Activated CD8-positive, alpha-beta memory T cell treated with anti-CD3 and anti-CD28 coated beads for 48 hours (primary cell): Measurements from ENCODE around the gene LRRC4B.
A peak's percentile ranks its signal among the peaks of the same experiment; 100 is the strongest.
"Not testable (repeated sequence)": the region's sequence is repeated elsewhere in the genome, so short reads cannot be mapped to it uniquely, and the experiment has no call there.

Source experiments
- DNase-seq, 3 experiments: peaks; one replicate each; pipeline ENCODE4 v3.0.0-alpha.2; 2020; ENCODE audit warnings: low read depth in 2 of 3, low spot score in 2 of 3

LRRC4B gene

DNA sequence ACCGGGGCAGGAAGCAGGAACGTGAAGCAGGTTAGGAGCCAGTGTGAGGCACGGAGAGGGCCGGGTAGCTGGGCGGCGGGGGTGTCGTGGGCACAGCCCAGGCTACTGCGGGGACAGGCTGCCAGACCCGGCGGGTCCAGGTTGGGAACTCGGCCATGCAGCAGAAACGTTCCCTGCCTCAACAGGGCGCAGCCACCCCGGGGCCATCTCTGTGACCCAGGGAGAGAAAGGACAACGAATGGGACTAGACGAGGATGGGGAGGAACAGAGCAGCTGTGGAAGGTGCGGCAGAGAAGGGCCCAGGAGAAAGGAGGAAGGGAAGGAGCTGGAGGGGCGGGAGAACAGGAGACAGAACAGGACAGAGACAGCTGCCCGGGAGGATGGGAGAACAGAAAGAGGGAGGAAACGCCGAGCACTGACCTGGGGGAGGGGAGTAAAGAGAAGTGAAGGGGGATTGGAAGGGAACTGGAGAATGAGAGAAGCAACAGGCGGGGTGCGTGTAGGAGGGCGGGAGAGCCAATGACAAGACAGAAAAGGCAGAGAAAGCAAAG lies 78.7 kb downstream of the LRRC4B start:
- no peak for DNase-seq

DNA sequence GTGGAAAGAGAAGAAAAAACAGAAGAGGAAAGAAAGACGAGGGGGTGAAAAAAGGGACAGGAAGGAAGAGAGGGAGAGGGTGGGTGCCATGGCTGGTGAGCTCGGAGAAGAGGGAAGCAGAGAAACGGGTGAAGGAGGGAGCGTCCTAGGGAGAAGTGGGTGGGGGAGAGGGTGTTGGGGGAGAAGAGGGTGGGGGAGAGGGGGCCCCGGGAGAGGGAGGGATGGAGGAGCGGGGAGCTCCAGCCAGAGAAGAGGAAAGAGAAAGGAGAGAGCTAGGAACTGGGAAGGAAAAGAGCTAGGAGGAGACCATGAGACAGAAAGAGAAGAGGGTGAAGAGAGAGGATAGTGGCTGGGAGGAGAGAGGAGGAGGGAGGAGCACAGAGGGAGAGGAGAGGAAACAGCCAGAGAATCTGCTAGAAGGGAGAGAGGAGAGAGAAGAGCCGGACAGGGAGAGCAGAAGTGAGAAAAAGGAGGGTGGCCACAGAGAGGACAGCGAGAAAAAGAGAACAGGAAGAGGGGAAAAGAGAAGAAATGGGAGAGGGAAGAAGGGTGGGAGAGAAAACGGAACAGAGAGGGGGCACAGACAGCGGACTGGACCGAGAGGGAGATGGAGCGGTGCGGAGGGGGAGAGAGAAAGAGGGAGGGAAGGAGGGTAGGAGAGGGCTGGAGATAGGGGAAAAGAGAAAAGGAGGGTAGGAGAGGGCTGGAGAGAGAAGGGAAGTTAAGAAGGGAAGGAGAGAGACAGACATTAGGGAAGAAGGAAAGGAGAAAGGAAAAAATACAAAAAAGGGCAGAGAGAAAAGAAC lies 79.6 kb downstream of the LRRC4B start:
- no peak for DNase-seq

DNA sequence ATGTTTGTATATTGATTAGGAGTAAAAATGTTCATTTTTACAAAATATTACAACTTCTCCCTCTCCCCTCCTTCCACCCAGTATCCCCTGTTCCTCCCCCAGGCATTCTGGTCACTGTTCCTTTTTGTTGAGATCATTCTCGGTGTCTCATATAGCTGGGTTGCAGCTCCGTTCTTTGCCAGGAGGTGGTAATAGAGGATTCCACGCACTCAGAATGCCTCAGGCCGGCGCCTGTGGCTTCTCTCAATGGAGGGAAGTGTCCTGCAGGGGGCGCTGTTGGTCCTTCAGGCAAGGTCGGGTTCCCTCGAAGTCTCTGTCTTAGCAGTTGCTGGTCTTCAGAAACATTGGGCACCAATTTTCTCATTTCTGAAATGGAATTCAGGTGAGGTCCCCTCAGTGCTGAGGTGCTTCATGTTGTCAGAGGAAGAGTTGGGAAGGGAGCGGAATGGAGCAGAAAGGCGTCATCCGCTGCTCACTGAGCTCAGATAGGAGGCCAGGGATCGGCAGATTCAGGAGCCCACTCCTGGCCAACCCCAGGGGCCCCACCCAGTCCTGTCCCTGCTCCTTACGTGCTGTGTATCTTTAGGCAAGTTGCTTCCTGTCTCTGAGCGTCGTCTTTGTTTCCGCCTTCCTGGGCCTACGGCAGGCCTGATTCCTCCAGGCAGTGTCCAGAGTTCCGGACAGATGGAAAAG lies 81.3 kb downstream of the LRRC4B start:
- peak in 2 of 3 experiments; percentile 30 to 78 for DNase-seq

- no peak for DNase-seq
Observed at GRCh38 chr19:50485284-50485955, 82.8 kb downstream of the LRRC4B start.

DNA sequence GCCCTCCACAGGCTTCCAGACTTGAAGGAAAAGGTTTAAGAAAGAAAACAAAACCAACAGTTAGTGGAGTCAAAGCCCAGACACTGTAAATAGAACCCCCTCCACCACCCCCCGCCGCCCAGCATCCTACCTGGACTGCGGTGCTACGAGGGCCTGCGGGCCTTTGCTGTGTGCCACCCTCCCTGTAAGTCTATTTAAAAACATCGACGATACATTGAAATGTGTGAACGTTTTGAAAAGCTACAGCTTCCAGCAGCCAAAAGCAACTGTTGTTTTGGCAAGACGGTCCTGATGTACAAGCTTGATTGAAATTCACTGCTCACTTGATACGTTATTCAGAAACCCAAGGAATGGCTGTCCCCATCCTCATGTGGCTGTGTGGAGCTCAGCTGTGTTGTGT lies 85.3 kb downstream of the LRRC4B start:
- no peak for DNase-seq

DNA sequence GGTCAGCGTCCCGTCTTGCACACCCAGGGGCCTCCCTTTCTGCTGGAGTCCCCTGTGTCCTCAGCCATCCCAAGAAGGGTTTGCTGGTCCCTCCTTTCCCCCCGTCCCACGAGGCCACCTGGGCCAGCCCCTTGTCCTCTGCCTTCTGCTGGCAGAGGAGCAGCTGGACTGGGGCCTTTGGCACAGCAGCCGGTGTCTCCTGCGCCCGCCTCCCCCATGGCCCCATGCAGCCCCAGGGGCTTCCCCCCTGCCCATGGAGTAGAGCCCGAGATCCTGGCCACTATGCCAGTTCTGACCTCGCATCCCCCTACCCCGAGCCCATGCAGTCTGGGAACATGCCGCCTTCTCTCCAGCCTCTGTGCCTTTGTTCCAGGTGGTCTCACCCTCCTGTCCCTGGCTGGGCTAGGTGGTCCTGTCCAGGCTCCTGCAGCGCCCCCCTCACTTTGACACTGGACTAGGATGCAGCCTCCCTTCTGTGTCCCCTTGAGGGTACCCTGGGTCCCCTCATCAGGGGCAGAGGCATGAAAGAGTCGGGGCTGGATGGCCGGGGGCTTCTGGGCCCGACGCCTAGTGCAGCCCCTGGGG lies 85.9 kb downstream of the LRRC4B start:
- no peak for DNase-seq

GRCh38 chr19:50481351-50482149 lies 86.7 kb downstream of the LRRC4B start:
- no peak for DNase-seq

- no peak for DNase-seq
Observed at GRCh38 chr19:50480281-50481111, 87.7 kb downstream of the LRRC4B start.

DNA sequence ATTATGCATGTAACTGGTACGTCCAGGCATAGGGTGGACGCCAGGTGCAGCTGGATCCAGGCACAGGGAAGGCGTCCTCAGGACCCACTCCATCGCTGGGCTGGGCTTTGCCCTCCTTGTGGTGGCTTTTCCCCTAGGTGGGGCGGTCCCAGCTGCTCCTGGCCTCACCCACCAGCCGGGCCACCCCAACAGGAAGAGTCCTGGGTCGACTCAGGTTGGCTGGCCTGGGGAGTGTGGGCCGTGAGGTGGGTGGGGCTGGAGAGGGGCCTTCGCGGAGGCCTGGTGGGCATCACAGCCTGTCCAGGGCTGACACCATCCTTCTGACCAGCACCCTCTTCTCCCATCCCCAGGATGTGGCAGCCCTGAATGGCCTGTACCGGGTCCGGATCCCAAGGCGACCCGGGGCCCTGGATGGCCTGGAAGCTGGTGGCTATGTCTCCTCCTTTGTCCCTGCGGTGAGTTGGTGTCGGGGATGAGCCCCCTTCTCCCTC lies 88.4 kb downstream of the LRRC4B start:
- DNase-seq, result no peak

GRCh38 chr19:50478901-50479715 lies 89.1 kb downstream of the LRRC4B start:
- no peak for DNase-seq

GRCh38 chr19:50477751-50478515 lies 90.3 kb downstream of the LRRC4B start:
- DNase-seq, result no peak

- no peak for DNase-seq
Observed at GRCh38 chr19:50476907-50477238, 91.4 kb downstream of the LRRC4B start.

DNA sequence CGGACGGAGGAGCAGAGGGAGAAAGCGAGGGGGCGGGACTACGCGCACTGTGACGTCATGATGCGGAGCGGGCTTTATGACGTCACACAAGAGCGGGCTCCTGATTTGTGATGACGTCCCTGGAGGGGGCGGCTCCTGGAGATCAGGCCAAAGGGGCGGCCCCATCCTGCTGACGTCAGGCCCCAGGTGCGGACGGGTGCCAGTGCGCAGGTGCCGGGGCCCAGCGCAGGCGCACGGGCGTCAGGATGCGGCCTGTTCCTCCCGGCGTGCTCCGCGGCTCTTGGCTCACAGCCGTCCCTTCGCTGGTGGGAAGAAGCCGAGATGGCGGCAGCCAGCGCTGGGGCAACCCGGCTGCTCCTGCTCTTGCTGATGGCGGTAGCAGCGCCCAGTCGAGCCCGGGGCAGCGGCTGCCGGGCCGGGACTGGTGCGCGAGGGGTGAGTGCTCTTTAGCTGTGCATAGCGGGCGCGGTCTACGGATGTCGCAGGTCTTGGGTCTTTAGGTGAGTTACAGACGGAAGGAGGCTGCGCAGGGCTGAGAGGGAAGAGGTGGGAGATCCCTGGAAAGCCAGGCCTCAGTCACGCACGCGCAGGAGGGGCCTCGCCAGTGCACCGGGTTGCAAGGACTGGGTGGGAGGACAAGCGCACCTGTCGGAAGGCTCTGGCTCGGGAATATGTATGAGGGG lies 91.9 kb downstream of the LRRC4B start, which contains the start of the genes EMC10 and GARIN5A:
Gene EMC10 (plus strand): TSS at position 284 of the 683 bp plus-strand sequence. CDS start 38 bp downstream, at position 322.
Gene GARIN5A (minus strand): TSS at position 625 of the 683 bp plus-strand sequence. CDS start 460 bp downstream, at position 165.
- peak; percentile 82 to 93 (median 93) for DNase-seq

DNA sequence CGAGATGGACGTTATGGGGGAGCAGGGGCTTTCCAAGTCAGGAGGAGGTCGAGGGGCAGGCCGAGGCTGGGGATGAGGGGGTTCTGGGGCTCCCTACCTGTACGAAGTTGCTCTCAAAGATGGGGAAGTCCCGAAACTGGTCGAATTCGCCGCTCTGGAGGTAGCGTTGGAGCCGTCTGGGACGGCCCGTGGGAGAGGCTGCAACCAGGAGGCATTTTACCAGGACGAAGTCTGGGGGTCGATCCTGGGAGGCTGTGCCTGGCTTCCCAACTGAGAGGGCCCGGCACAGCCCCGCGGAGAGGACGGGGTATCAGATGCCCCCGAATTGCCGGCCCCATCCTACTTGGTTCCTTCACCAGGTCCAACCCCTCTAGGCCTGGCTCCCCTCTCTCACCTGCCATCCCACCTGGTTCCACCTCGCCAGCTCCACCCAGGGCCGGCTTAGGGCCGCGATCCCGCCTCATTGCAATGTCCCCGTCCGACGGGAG lies 92.5 kb downstream of the LRRC4B start:
- DNase-seq, result no peak

- DNase-seq, result no peak
Observed at GRCh38 chr19:50475101-50475568, 93.1 kb downstream of the LRRC4B start.

DNA sequence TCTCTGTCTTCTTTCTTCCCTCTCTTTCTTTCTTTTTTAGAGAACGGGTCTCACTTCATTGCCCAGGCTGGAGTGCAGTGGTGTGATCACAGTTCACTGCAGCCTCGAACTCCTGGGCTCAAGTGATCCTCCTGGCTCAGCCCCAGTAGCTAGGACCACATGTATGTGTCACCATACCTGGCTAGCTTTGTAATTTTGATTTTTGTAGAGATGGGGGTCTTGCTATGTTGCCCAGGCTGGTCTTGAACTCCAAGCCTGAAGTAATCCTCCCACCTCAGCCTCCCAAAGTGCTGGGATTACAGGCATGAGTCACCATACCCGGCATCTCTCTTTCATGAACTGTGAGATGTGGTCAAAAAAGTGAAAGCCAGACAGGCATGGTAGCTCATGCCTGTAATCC lies 94.9 kb downstream of the LRRC4B start:
- DNase-seq, result not testable (repeated sequence)

DNA sequence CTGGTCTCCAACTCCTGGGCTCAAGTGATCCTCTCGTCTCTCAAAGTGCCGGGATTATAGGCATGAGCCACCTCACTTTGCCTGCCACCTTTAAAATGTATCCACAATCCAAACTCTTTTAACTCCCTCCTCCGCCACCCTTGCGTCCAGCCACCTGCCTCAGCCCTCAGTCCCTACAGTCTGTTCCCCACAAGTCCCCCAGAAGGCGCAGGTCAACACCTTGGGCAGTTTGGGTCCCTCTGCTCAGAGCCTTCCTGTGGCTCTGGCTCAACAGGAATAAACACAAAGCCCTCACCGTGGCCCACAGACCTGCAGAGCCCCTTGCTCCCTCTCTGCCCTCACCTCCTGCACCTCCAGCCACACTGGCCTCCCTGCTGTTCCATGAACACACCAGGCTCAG lies 99.4 kb downstream of the LRRC4B start:
- DNase-seq, result no peak
